A549 (cell line): ENCODE data around the gene DCAF11.

Source experiments
- CTCF ChIP-seq: fragments of >200 bp; sonication (Bioruptor Twin); formaldehyde crosslinking; IDR thresholded peaks from 3 replicates; pipeline ENCODE4 v1.5.1; 2016
- REST ChIP-seq: fragments of 200-600 bp; sonication (generic); IDR thresholded peaks from 2 replicates; pipeline ENCODE4 v1.6.1; 2016; ENCODE audit warnings: antibody characterized with exemption, mild to moderate bottlenecking, moderate library complexity

- TF ChIP-seq CTCF (no peak), REST (no peak)
These were observed 9.1 kb downstream of the DCAF11 start for GRCh38 chr14:24123424-24124417.
